G401 (cell line): ENCODE results near the gene ZNF700. TPM values are rescaled to one million over a fixed set of nuclear protein-coding genes. Genes with fewer than 3 reads are reported as not detected.
"Not testable (repeated sequence)": the region's sequence is repeated elsewhere in the genome, so short reads cannot be mapped to it uniquely, and the experiment has no call there.

Source experiments
- DNase-seq: peaks from one replicate; pipeline ENCODE4 v3.0.0-alpha.2; 2015; ENCODE audit warnings: low spot score
- in situ Hi-C: cut with HindIII; loops from 2 replicates; pipeline ENCODE4 v1.10.0; 2016; ENCODE audit warnings: low sequenced_read_pairs, mixed read lengths
- total RNA-seq: library from RNA; depleted of rRNA; stranded (reverse); fragments of >200 nt; shearing (Covaris generic); gene quantifications from 2 replicates; pipeline ENCODE4 v1.2.3, GENCODE V29; 2014; rRNA removed

ZNF700 gene
- 10.3 and 11.3 TPM in 2 replicates for total RNA-seq

DNA sequence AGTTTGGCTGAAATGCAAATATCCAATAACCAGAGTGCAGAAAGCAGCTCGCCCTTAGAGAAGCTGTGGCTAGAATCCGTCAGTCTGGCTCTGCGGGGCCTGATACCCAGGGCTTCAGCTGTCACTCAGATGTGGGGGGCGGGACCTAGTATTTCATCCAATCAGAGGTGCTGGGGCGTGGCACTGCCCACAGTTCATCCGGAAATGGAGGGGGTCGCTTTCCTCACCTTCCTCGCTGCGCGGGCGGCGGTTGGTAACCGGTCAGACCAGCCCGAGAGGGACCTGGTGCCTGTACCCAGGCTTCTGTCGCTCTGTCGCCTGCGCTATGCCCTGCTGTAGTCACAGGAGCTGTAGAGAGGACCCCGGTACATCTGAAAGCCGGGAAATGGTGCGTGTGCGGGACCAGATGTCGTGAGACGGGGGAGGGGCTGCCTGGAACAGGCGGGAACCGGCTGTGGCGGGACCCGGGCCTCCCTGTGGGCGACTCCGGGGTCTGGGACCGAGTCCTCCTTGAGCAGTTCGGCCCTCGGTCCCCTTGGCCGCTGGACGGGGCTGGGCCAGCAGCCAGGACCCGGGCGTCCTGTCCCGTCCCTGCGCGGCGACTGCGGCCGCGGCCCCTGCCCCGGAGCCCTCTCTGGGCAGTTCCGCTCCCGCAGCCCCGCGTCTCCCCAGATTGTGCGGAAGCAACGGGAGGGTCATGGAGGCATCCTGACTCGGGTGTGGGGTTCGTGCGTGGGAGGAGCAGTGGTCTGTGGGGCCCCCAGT is at the start of gene ZNF700:
ZNF700 (plus strand) TSS at position 222 of the 765 bp plus-strand sequence; CDS start at position 326, 104 bp downstream.
- in situ Hi-C loops: no loop called here
- peak; percentile 98 for DNase-seq

DNA sequence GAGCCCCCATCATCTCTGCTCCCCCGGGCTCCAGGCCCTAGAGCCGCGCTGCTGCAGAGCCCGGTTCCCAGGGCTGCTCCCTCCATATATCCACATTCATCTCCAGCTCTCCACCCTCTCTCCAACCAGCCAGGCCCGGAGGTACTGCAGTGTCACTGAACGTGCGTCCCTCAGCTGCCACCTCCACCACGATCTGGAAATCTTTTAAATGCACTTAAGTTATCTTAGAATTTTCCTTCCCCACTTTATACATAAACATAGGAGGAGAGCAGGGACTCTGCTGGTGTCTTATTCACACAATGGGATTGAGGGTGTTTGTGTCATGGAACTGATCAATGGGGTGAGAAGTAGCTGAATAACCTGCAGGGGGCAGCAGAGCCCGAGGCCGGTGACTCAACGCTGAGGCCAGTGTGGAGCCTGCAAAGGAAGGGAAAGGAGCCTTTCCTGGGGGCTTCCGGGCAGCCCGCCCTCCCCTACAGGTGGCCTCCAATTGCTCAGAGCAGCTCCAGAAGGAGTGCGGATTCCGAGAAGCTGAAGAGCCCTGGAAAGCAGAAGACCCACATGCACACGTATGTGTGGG is 45.1 kb upstream of the ZNF700 start:
- peak; percentile 8 for DNase-seq
- in situ Hi-C loops: not testable (repeated sequence)

DNA sequence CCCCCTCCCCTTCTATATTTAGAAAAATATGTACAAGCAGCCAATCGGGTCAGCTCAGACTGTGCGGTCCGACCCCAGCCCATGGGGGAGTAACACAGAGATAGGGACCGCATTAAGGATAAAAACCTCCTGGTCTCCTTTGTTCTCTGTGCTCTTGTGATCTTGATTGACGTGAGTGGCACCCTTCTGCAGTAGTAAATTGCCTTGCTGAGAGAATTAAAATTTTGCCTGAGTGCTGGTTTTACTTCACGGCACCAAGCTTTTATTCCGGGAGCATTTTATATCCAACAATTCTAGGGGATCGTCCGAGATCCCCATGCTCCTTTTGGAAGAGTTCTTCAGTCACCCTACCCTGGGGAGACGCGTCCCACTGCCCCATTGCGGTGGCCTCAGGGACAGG is 44.3 kb upstream of the ZNF700 start:
- in situ Hi-C loops: no loop called here
- no peak for DNase-seq

DNA sequence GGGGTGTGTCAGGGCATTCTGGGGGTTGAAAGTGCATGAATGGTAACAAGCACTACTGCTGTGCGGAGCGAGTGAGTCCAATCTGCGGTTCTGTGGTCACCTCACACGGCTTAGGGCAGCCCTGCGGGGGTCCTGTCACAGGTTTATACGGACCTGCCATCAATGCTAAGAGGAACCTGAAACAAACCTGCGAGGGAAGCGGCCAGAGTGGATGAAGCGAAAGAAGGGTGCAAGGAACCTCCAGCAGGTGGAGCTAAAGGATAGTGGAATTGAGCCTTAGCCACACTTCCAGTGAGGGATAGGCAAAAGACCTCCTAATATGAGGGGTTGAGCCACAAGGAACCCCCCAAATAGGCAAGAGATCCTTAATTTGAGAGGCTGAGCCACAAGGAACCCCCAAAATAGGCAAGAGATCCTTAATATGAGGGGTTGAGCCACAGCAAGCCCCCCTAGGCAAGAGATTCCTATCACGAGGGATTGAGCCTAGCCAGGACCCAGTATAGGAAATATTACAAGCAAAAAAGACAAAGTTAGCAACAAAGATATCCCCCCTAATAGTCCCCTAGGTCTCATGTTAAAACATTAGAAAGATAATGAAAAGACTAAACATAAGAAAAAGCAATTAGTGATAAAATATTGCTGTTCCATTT is 43.6 kb upstream of the ZNF700 start:
- DNase-seq: peak; percentile 73
- in situ Hi-C loops: no loop called here

DNA sequence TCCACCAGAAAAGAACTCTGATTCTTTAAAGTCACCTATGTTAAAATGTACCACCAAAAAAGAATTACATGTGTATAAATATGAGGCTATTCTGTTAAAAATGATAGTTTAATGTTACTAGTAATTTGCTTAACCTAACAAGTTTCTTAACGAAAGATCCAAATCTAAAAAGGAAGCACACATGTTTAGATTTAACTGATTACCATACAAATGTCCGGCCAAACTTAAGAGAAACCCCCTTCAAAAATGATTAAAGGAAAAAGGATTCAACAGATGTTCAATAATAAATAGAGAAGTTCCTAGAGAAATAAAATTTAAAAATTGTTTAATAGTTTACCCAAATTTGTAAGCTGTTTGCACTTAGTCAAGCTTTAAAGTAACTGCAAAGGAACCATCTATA is 42.3 kb upstream of the ZNF700 start:
- in situ Hi-C loops: no loop called here

DNA sequence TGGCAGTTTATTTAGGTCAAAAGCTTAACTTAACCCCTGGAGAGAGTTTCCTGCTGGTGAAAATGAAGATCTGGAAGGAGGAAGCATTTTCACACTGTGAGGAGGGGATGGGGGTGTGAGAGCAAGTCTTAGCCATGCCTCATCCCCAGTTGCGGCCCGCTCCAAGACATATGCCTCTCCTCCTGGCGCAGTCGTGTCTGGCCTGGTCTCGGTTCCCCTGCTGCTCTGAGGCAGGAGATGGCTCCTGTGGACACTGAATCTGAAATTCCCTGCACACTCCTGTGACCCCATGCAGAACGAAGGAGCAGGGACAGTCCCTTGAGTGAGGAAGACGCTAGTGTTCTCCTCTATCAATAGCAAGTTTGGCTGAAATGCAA is 37.7 kb upstream of the ZNF700 start:
- in situ Hi-C loops: no loop called here
- DNase-seq: no peak

More for the DNA sequence above, 42.3 kb upstream of the ZNF700 start:
- no peak for DNase-seq

DNA sequence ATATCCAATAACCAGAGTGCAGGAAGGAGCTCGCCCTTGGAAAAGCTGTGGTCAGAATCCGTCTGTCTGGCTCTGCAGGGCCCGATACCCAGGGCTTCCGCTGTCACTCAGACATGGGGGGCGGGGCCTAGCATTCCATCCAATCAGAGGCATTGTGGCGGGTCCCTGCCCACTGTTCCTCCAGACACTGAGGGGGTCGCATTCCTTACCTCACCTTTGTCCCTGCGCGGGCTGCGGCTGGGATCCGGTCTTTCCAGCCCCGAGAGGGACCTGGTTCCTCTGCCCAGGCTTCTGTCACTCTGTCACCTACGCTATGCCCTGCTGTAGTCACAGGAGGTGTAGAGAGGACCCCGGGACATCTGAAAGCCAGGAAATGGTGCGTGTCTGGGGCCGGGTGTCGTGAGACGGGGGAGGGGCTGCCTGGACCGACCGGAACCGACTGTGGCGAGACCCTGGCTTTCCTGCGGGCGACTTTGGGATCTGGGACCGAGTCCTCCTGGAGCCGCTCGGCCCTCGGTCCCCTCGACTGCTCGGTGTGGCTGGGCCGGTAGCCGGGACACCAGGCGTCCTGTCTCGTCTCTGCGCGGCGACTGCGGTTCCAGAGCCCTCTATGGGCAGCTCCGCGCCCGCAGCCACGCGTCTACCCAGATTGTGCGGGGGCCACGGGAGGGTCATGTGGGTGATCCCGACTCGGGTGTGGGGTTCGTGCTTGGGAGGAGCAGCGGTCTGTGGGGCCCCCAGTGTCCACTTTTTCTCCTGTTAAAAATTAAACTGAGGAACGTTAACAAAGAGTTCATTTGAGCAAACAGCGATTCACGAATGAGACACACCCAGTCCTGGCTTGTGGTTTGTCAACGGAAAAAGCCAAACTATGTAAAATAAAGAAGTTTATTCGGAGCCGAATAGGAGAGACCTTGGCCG is 37.0 kb upstream of the ZNF700 start, which contains the start of gene ZNF69:
ZNF69 (plus strand) TSS at position 172 of the 921 bp plus-strand sequence; CDS start at position 314, 142 bp downstream.
- in situ Hi-C loops: no loop called here
- DNase-seq: peak; percentile 92

DNA sequence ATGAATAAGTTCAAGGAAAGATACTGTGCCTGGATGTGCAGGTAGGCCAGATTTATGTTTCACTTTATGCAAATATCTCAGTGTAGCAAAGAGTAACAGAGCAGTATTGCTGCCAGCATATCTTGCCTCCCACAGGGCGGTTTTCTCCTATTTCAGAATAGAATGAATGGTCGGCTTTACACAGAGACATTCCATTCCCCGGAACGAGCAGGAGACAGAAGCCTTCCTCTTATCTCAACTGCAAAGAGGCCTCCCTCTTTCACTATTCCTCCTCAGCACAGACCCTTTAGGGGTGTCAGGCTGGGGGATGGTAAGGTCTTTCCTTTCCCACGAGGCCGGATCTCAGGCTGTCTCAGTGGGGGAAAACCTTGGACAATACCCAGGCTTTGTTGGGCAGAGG is 35.0 kb upstream of the ZNF700 start:
- in situ Hi-C loops, DNase-seq: not testable (repeated sequence)

DNA sequence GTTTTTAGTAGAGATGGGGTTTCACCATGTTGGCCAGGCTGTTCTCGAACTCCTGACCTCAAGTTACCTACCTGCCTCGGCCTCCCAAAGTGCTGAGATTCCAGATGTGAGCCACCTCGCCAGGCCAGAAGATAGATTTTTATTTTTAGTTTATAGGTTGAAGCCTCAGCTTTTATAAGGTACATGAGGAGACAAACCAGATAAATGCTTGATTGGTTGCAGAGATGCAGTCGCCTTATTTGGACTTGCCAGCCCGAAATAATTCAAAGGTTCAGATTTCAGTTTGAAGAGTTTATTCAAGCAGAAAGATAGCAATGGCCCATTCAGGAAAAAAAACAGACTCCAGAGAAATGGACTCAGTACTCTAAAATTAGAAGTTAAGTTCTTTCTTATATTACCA is 34.3 kb upstream of the ZNF700 start:
- in situ Hi-C loops: no loop called here
- DNase-seq: no peak

DNA sequence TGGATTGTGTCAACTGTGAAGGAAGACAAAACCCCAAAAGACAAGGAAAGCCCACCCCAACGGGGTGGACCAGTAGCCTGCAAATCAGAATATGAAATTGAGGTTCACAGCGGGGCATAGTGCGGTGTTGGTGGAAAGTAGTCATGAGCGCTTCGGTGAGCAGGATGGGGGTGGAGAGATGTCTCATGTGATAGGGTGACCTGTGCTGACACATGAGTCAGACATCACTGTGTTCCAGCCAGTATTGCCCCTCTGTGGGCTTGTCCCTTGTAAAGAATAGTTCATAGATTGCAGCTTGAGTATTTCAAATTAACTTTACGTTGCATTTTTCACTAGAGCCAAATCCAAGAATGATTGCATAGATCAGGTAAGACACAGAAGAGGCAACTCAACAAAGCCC is 30.1 kb upstream of the ZNF700 start:
- in situ Hi-C loops: no loop called here
- no peak for DNase-seq

DNA sequence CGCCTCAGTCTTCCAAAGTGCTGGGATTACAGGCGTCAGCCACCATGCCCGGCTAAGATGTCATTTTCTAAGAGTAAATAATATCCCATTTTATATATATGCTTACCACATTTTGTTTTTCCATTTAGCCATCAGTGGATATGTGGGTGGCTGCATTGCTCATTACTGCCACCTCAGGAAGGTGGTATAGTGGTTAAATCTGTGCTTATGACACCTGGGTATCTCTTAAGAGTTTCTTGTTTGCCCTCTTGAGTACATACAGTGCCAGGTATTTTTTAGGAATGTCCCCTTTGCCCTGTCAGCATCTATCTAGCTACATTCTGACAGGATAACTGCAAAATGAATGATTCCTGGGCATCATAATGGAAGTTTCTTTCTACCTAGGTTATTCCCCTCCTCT is 22.7 kb upstream of the ZNF700 start:
- in situ Hi-C loops: no loop called here
- no peak for DNase-seq

DNA sequence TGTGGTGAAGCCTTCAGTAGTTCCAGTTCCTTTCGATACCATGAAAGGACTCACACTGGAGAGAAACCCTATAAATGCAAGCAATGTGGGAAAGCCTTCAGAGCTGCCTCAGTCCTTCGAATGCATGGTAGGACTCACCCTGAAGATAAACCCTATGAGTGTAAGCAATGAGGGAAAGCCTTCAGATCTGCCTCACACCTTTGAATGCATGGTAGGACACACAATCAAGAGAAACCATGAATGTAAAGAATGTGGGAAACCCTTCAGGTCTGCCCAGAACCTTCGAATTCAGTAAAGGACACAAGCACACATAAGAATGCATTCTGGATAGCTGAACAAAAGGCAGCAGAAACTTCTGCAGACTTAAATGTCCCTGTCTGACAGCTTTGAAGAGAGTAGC is 19.0 kb upstream of the ZNF700 start:
- no peak for DNase-seq
- in situ Hi-C loops: no loop called here

DNA sequence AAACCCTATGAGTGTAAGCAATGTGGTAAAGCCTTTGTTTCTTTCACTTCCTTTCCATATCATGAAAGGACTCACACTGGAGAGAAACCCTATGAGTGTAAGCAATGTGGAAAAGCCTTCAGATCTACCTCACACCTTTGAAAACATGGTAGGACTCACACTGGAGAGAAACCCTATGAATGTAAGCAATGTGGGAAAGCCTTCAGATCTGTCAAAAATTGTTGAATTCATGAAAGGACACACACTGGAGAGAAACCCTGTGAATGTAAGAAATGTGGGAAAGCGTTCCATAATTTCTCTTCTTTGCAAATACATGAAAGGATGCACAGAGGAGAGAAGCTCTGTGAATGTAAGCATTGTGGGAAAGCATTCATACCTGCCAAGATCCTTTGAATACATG is 13.0 kb upstream of the ZNF700 start:
- in situ Hi-C loops, DNase-seq: not testable (repeated sequence)

DNA sequence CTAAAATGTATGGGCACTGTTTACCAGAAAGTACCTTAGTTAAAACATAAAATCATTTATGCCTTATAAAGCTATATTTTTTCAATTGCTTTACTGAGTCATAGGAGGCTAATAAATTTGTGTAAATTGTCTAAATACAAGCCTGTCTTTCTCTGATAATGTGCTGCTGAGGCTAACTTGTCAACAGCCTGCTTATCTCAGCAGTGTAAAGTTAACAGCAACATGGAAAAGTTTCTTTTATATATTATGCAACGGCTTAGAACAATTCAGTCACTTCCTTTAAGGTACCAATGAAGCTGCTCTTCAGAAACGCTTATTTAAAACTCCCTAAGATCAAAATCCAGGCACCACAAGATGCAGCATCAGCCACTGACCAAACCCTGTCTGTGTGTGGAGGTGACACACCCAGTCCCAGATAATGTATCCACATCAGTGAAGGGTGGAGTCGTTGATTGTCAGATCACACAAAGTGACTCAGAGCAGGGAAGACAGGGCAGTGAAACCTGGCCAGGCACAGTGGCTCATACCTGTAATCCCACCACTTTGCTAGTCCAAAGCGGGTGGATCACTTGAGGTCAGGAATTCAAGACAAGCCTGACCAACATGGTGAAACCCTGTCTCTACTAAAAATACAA is 10.4 kb upstream of the ZNF700 start:
- DNase-seq, in situ Hi-C loops: not testable (repeated sequence)

DNA sequence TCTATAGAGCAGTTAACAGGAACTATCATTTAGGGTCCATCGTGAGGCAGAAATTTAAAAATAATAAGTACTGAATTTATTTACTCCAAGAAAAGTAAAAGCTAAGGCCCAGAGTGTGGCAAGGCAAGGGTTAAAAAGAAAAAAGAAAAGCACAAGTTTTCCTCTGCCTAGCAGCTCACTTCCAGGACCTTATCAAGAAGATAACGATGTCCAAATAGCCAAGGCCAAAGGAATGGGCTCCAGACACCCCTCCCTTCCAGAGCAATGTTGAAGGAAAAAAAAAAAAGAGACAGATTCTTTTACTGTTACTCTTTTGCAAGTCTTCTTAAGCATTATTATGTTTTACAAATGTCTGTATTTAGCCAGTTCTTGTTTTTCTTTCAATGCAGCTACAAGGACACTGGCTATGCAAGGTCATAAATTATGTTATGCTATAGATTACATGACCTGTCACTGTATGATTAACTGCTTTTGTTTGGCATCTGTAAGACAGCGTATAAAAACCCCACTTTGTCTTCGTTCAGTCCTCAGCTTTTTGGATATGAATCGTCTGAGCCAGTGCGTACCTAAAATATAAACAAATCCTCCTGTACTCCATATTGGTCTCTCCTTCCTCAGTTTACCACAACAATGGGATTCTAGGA is 2.9 kb upstream of the ZNF700 start:
- DNase-seq: no peak
- in situ Hi-C loops: no loop called here

DNA sequence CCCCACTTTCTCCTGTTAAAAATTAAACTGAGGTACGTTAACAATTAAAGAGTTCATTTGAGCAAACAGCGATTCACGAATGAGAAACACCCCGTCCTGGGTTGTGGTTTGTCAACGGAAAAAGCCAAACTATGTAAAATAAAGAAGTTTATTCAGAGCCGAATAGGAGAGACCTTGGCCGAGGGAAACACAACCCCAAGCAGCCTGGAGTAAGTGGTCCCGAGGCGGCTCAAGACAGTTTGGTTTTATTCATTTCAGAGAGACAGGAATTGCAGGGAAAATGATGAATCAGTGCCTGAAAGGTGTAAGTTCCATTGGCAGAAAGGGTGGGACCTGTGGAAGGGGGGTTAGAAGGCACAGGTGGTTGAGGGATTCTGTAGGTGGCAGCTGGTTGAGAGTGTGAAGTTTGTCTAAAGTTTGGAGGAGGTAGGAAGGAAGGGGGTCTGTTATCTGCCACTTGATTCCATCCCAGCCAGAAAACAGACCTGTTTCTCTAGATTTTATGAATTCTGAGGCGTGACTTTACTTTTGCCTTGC is 812 bp downstream of the ZNF700 start:
- DNase-seq, in situ Hi-C loops: not testable (repeated sequence)

DNA sequence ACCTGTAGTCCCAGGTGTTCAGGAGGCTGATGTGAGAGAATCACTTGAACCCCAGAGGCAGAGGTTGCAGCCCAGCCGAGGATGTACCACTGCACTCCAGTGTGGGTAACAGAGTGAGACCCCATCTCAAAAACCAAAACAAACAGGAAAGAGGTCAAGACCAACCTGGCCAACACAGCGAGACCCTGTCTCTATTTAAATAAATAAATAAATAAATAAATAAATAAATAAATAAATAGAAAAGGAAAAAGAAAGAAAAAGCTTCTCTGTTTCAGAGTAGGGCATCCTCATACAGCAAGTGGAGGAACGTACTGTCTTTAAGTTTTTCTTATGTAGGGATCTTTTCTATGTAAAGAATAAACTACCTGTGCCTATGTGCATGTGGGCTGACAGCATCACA is 2.3 kb downstream of the ZNF700 start:
- DNase-seq: no peak
- in situ Hi-C loops: no loop called here

DNA sequence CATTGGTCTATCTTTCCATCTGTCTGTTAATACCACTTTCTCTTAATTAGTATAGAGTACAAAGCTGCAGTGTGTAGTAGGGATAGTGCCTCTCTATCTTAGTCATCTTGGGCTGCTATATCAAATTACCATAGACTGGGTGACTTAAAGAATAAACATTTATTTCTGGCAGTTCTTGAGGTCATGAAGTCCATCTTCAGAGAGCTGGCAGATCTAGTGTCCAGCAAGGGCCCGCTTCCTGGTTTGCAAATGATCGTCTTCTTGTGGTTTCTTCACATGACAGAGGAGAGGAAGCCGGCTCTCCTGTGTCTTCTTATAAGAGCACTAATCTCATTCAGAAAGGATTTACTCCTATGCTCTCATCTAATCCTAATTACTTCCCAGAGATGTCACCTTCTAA is 6.1 kb downstream of the ZNF700 start:
- in situ Hi-C loops: no loop called here

More for the DNA sequence above, 6.1 kb downstream of the ZNF700 start:
- no peak for DNase-seq
